Uterus (tissue), 2 donors: ENCODE data around the gene NDUFA13.

ENCODE experiments used
- POLR2A ChIP-seq, 2 donors: fragments of 450-650 bp; IDR thresholded peaks; one replicate each; pipeline ENCODE4 v1.6.1; 2016; ENCODE audit warnings: antibody characterized with exemption in 2 of 2, mild to moderate bottlenecking in 1 of 2, moderate library complexity in 1 of 2
- TF ChIP-seq, protein P1 (sequence below), 4 experiments: fragments of 200-600 bp in 2 of 4; fragments of 450-650 bp in 2 of 4; sonication (generic) in 2 of 4; IDR thresholded peaks; one replicate each; pipeline ENCODE4 v1.5.1; 2016 to 2019; ENCODE audit warnings: antibody characterized with exemption in 4 of 4, mild to moderate bottlenecking in 2 of 4, moderate library complexity in 1 of 4

DNA sequence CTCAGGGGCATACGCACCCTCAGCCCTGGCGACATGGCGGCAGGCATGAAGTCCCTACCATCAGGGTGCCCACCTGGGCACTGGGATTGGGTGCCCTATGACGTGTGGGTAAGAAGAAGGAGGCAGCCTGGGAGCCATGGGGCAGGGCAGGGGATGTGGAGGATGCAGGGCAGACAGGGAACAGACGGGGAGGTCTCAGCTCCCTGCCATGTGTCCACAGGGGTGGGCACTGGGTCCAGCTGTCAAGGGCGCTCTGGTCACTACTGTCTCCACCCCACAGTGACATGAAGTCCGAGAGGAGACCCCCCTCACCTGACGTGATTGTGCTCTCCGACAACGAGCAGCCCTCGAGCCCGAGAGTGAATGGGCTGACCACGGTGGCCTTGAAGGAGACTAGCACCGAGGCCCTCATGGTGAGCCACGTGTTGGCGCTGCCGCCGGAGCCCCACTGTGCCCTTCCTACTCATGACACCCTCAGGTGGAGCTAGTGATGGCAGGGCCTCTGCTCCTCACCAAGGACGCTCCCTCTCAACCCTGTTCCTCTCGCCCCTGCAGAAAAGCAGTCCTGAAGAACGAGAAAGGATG, 23.9 kb upstream of the NDUFA13 start:
- TF ChIP-seq, protein P1, sequence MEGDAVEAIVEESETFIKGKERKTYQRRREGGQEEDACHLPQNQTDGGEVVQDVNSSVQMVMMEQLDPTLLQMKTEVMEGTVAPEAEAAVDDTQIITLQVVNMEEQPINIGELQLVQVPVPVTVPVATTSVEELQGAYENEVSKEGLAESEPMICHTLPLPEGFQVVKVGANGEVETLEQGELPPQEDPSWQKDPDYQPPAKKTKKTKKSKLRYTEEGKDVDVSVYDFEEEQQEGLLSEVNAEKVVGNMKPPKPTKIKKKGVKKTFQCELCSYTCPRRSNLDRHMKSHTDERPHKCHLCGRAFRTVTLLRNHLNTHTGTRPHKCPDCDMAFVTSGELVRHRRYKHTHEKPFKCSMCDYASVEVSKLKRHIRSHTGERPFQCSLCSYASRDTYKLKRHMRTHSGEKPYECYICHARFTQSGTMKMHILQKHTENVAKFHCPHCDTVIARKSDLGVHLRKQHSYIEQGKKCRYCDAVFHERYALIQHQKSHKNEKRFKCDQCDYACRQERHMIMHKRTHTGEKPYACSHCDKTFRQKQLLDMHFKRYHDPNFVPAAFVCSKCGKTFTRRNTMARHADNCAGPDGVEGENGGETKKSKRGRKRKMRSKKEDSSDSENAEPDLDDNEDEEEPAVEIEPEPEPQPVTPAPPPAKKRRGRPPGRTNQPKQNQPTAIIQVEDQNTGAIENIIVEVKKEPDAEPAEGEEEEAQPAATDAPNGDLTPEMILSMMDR (IDR thresholded peaks at IDR 0.05) = no peak
- no peak for TF ChIP-seq POLR2A (IDR thresholded peaks at IDR 0.05)
